AML-193 (cell line): ENCODE data around the gene OLA1.

Experiments used
- DNase-seq, 2 experiments: peaks; one replicate each; lab custom pipeline; 2025; lab: John Stamatoyannopoulos, UW

OLA1 gene

GRCh38 chr2:174180165-174180724 lies 68.1 kb downstream of the OLA1 start:
- peak in 1 of 2 experiments; percentile 12 for DNase-seq

GRCh38 chr2:174177316-174177890 lies 70.9 kb downstream of the OLA1 start:
- no peak for DNase-seq

- no peak for DNase-seq
Observed at GRCh38 chr2:174176898-174177297, 71.4 kb downstream of the OLA1 start.

- DNase-seq = no peak
Observed at GRCh38 chr2:174174741-174175140, 73.6 kb downstream of the OLA1 start.

GRCh38 chr2:174172802-174173355 lies 75.5 kb downstream of the OLA1 start:
- no peak for DNase-seq

GRCh38 chr2:174171686-174172445 lies 76.5 kb downstream of the OLA1 start:
- DNase-seq = no peak

- DNase-seq = no peak
Observed at GRCh38 chr2:174169372-174169771, 79.0 kb downstream of the OLA1 start.

- DNase-seq = no peak
Observed at GRCh38 chr2:174166261-174166660, 82.1 kb downstream of the OLA1 start.

- DNase-seq = no peak
Observed at GRCh38 chr2:174161490-174161889, 86.8 kb downstream of the OLA1 start.

- peak; percentile 33 to 37 for DNase-seq
Observed at GRCh38 chr2:174158003-174158402, 90.3 kb downstream of the OLA1 start.

- DNase-seq = no peak
Observed at GRCh38 chr2:174157053-174157452, 91.3 kb downstream of the OLA1 start.

- DNase-seq = peak in 1 of 2 experiments; percentile 22
Observed at GRCh38 chr2:174153757-174154680, 94.3 kb downstream of the OLA1 start.

GRCh38 chr2:174149530-174149929 lies 98.8 kb downstream of the OLA1 start:
- no peak for DNase-seq

- no peak for DNase-seq
Observed at GRCh38 chr2:174148833-174149232, 99.5 kb downstream of the OLA1 start.

GRCh38 chr2:174145827-174146226 lies 102.5 kb downstream of the OLA1 start:
- peak in 1 of 2 experiments; percentile 1 for DNase-seq

GRCh38 chr2:174142290-174142689 lies 106.0 kb downstream of the OLA1 start:
- no peak for DNase-seq

GRCh38 chr2:174138161-174138560 lies 110.2 kb downstream of the OLA1 start:
- DNase-seq = peak; percentile 0 to 7

GRCh38 chr2:174135981-174136380 lies 112.4 kb downstream of the OLA1 start:
- no peak for DNase-seq

- DNase-seq = no peak
Observed at GRCh38 chr2:174125090-174125489, 123.2 kb downstream of the OLA1 start.

GRCh38 chr2:174124181-174124580 lies 124.2 kb downstream of the OLA1 start:
- no peak for DNase-seq

- no peak for DNase-seq
Observed at GRCh38 chr2:174122185-174122584, 126.1 kb downstream of the OLA1 start.

GRCh38 chr2:174121612-174122011 lies 126.7 kb downstream of the OLA1 start:
- DNase-seq = no peak
